OCI-LY1 (cell line): ENCODE results near the gene HMGCS1.

Source experiments
- H2AFZ ChIP-seq: fragments of 200-600 bp; sonication (generic), shearing (Covaris generic); 2 replicates; pipeline ENCODE4 v1.6.0; 2014; ENCODE audit warnings: antibody characterized with exemption, mild to moderate bottlenecking, low read length
- H3F3A ChIP-seq: fragments of 200-600 bp; sonication (generic), shearing (Covaris generic); 2 replicates; pipeline ENCODE4 v1.6.0; 2014; ENCODE audit warnings: mild to moderate bottlenecking, antibody characterized with exemption, low read length, moderate library complexity; ENCODE audit not compliant: insufficient read depth
- H3K27ac ChIP-seq: fragments of 200-600 bp; sonication (generic); 2 replicates; pipeline ENCODE4 v1.5.1; 2014; ENCODE audit warnings: low read length, mixed run types, mild to moderate bottlenecking, low read depth; ENCODE audit not compliant: poor library complexity, severe bottlenecking
- H3K27me3 ChIP-seq: fragments of 200-600 bp; sonication (generic); 2 replicates; pipeline ENCODE4 v1.6.0; 2014; ENCODE audit warnings: antibody characterized with exemption, mild to moderate bottlenecking, low read length, moderate library complexity; ENCODE audit not compliant: insufficient read depth
- H3K36me3 ChIP-seq: fragments of 200-600 bp; sonication (generic); 2 replicates; pipeline ENCODE4 v1.6.1; 2014; ENCODE audit warnings: mild to moderate bottlenecking, antibody characterized with exemption, low read length, moderate library complexity, mixed read lengths; ENCODE audit not compliant: insufficient read depth
- H3K4me1 ChIP-seq: fragments of 200-600 bp; sonication (generic); 2 replicates; pipeline ENCODE4 v1.5.1; 2014; ENCODE audit warnings: mild to moderate bottlenecking, low read length, moderate library complexity; ENCODE audit not compliant: insufficient read depth, severe bottlenecking
- H3K4me2 ChIP-seq: fragments of 200-600 bp; sonication (generic), shearing (Covaris generic); 2 replicates; pipeline ENCODE4 v1.6.1; 2014; ENCODE audit warnings: low read length
- H3K4me3 ChIP-seq: fragments of 200-600 bp; sonication (generic); 2 replicates; pipeline ENCODE4 v1.5.1; 2014; ENCODE audit warnings: low read length, low read depth, mild to moderate bottlenecking, mixed read lengths; ENCODE audit not compliant: poor library complexity, severe bottlenecking
- H3K79me2 ChIP-seq: fragments of 200-600 bp; shearing (Covaris generic); 2 replicates; pipeline ENCODE4 v1.6.1; 2016; ENCODE audit warnings: mixed run types, low read length, mixed read lengths; ENCODE audit not compliant: insufficient read depth
- H3K9ac ChIP-seq: fragments of 200-600 bp; sonication (generic), shearing (Covaris generic); 2 replicates; pipeline ENCODE4 v1.6.1; 2014; ENCODE audit warnings: mild to moderate bottlenecking, low read length, mixed read lengths
- H3K9me2 ChIP-seq: fragments of 200-600 bp; sonication (generic), shearing (Covaris generic); 2 replicates; pipeline ENCODE4 v1.6.1; 2014; ENCODE audit warnings: low read depth, mild to moderate bottlenecking, low read length, mixed read lengths
- H3K9me3 ChIP-seq: fragments of 200-600 bp; shearing (Covaris generic); 2 replicates; pipeline ENCODE4 v1.6.1; 2014; ENCODE audit warnings: low read length, mixed read lengths
- H4K20me1 ChIP-seq: fragments of 200-600 bp; sonication (generic), shearing (Covaris generic); 2 replicates; pipeline ENCODE4 v1.6.0; 2016; ENCODE audit warnings: mild to moderate bottlenecking, low read length; ENCODE audit not compliant: insufficient read depth
- EZH2 ChIP-seq: fragments of 200-600 bp; sonication (generic), shearing (Covaris generic); IDR thresholded peaks from 2 replicates; pipeline ENCODE4 v1.8.0; 2017; ENCODE audit warnings: borderline replicate concordance, mixed run types, mild to moderate bottlenecking, antibody characterized with exemption, low read length, moderate library complexity, mixed read lengths
- TF ChIP-seq, protein P1 (sequence below): fragments of 200-600 bp; sonication (generic), shearing (Covaris generic); IDR thresholded peaks from 2 replicates; pipeline ENCODE4 v1.5.1; 2017; ENCODE audit warnings: mild to moderate bottlenecking, antibody characterized with exemption, low read length, moderate library complexity, mixed read lengths

HMGCS1 gene

DNA sequence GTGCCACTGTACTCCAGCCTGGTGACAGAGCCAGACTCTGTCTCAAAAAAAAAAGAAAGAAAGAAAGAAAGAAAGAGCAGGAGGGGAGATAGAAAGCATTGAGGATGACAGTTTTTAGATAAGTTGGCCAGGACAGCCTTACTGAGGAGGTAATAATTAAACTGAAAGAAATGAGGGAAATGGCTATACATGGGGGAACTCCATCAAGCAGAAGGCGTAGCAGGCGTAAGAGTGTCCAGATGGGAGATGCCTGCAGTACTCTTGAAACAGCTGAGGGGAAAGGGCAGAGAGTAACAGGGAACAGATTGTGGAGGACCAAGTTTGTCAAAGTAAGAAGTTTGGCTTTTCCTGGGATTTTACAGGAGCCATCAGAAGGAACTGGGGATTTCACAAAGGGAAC lies 57.5 kb downstream of the HMGCS1 start:
- Histone ChIP-seq H3K4me2 (no peak overlapping the region), H3K27me3 (no peaks in the 10 kb centered on the region), H3K27ac (no peak overlapping the region), H3K4me3 (no peak overlapping the region), H3K4me1 (no peaks in the 10 kb centered on the region), H2AFZ (no peak overlapping the region), H3K9me3 (no peaks in the 10 kb centered on the region), H4K20me1 (no peaks in the 10 kb centered on the region), H3F3A (no peaks in the 10 kb centered on the region), H3K9ac (no peak overlapping the region), H3K9me2 (no peaks in the 10 kb centered on the region), H3K79me2 (no peaks in the 10 kb centered on the region), H3K36me3 (no peaks in the 10 kb centered on the region)
- TF ChIP-seq, protein P1, sequence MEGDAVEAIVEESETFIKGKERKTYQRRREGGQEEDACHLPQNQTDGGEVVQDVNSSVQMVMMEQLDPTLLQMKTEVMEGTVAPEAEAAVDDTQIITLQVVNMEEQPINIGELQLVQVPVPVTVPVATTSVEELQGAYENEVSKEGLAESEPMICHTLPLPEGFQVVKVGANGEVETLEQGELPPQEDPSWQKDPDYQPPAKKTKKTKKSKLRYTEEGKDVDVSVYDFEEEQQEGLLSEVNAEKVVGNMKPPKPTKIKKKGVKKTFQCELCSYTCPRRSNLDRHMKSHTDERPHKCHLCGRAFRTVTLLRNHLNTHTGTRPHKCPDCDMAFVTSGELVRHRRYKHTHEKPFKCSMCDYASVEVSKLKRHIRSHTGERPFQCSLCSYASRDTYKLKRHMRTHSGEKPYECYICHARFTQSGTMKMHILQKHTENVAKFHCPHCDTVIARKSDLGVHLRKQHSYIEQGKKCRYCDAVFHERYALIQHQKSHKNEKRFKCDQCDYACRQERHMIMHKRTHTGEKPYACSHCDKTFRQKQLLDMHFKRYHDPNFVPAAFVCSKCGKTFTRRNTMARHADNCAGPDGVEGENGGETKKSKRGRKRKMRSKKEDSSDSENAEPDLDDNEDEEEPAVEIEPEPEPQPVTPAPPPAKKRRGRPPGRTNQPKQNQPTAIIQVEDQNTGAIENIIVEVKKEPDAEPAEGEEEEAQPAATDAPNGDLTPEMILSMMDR = no peak
- TF ChIP-seq EZH2 = no peak

DNA sequence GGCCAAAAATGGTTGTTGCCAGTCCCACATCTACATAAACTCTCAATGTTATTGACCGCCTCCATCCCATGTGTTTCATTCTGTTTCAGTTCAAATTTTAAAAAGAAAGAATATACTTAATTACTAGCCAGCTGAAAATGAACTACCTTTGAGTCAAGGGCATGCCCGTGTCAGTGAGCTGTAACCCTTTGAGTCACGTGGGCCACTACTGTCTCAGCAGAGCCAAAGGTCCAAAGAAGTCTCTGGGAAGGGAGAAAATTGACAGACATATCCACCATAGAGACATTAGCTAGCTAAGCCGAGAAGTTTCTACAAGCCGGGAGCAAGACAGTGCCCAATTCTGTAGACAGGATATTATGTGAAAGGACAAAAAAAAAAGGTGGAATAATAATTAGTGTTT lies 61.5 kb downstream of the HMGCS1 start:
- Histone ChIP-seq H3K27ac (no peak overlapping the region), H3K9ac (no peak overlapping the region), H3K4me2 (no peak overlapping the region), H3K4me3 (no peak overlapping the region), H3K27me3 (no peaks in the 10 kb centered on the region), H2AFZ (no peak overlapping the region), H3K36me3 (no peaks in the 10 kb centered on the region), H4K20me1 (no peaks in the 10 kb centered on the region), H3K9me2 (no peaks in the 10 kb centered on the region), H3K79me2 (no peaks in the 10 kb centered on the region), H3F3A (no peaks in the 10 kb centered on the region), H3K9me3 (no peaks in the 10 kb centered on the region), H3K4me1 (no peaks in the 10 kb centered on the region)
- TF ChIP-seq EZH2 = no peak
- TF ChIP-seq, protein P1 = no peak

DNA sequence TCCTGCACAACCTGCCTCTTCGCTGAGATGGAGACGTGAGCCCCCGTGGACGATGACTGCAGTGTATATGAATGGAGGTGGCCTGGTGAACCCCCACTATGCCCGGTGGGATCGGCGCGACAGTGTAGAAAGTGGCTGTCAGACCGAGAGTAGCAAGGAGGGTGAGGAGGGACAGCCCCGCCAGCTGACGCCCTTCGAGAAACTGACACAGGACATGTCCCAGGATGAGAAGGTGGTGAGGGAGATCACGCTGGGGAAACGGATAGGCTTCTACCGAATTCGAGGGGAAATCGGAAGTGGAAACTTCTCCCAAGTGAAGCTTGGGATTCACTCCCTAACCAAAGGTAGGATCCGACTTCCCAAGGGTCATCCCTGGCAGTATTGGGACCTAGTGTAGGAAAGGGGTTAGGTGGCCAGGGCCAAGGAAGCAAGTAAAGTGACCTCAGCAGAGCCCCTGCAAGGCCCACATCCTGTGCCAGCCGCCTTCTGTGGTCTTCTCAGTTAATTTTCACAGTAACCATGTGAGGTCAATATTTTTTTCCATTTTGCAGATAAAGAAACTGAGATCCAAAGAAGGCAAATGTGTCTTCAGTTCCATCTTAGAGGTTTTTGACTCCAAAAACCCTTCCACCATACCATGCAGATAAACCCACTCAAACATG lies 67.4 kb downstream of the HMGCS1 start:
- Histone ChIP-seq H3K36me3 (no peaks in the 10 kb centered on the region), H3K9me2 (no peaks in the 10 kb centered on the region), H4K20me1 (no peaks in the 10 kb centered on the region), H3F3A (no peaks in the 10 kb centered on the region), H3K27ac (no peak overlapping the region), H3K27me3 (no peaks in the 10 kb centered on the region), H3K4me2 (no peak overlapping the region), H3K79me2 (no peaks in the 10 kb centered on the region), H2AFZ (no peak overlapping the region), H3K4me3 (no peak overlapping the region), H3K9ac (no peak overlapping the region), H3K9me3 (no peaks in the 10 kb centered on the region), H3K4me1 (no peaks in the 10 kb centered on the region)
- TF ChIP-seq EZH2 = no peak
- TF ChIP-seq, protein P1 = no peak
